GM10248 (cell line): ENCODE measurements around the gene GLI2.

Source experiments
- CTCF ChIA-PET: fragments of 300-600 bp; sonication (Branson Sonifier 250); formaldehyde crosslinking; extraction: SDS; loops from one replicate; lab custom pipeline; 2021; ENCODE audit warnings: antibody characterized with exemption; lab: Yijun Ruan, JAX
- POLR2A ChIA-PET: fragments of 350-650 bp; sonication (Branson Sonifier 250); formaldehyde crosslinking; extraction: SDS; loops from one replicate; lab custom pipeline; 2020; ENCODE audit warnings: antibody characterized with exemption; lab: Yijun Ruan, JAX
- DNase-seq: peaks from one replicate; pipeline ENCODE4 v3.0.0; 2012; ENCODE audit errors: extremely low spot score
- TF ChIP-seq, protein P1 (sequence below): IDR thresholded peaks from 2 replicates; pipeline ENCODE4 v1.5.1; 2012; ENCODE audit warnings: mild to moderate bottlenecking, low read depth; ENCODE audit errors: extremely low read depth, missing control alignments, control extremely low read depth

GLI2 gene

DNA sequence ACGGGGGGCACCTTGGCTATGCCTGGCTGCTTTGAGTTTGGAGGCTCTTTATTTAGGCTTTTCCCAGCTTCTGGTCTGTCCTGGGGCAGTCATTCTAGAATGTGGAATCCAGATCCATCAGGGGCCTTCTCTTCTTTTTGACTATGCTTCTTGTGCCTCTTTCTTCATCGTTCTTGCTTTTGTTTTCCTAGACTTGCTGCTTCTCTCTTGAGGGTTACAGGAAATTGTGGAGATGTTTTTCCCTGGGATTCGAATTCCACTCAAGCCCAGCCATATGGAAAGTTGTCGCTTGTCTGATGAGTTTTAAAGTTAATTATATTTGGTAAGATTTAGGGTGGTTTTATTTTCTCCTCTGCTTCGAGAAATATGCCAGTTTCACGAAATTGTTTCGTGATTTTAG, 2.4 kb downstream of the GLI2 start:
- ChIA-PET CTCF (interaction anchor here (1.5 kb wide), 1 partner anchor 342 kb away, joined by 3 read pairs; no protein-coding TSS in a partner anchor), POLR2A (no interaction called here)
- no peak for DNase-seq
- TF ChIP-seq, protein P1, sequence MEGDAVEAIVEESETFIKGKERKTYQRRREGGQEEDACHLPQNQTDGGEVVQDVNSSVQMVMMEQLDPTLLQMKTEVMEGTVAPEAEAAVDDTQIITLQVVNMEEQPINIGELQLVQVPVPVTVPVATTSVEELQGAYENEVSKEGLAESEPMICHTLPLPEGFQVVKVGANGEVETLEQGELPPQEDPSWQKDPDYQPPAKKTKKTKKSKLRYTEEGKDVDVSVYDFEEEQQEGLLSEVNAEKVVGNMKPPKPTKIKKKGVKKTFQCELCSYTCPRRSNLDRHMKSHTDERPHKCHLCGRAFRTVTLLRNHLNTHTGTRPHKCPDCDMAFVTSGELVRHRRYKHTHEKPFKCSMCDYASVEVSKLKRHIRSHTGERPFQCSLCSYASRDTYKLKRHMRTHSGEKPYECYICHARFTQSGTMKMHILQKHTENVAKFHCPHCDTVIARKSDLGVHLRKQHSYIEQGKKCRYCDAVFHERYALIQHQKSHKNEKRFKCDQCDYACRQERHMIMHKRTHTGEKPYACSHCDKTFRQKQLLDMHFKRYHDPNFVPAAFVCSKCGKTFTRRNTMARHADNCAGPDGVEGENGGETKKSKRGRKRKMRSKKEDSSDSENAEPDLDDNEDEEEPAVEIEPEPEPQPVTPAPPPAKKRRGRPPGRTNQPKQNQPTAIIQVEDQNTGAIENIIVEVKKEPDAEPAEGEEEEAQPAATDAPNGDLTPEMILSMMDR, result no peak

DNA sequence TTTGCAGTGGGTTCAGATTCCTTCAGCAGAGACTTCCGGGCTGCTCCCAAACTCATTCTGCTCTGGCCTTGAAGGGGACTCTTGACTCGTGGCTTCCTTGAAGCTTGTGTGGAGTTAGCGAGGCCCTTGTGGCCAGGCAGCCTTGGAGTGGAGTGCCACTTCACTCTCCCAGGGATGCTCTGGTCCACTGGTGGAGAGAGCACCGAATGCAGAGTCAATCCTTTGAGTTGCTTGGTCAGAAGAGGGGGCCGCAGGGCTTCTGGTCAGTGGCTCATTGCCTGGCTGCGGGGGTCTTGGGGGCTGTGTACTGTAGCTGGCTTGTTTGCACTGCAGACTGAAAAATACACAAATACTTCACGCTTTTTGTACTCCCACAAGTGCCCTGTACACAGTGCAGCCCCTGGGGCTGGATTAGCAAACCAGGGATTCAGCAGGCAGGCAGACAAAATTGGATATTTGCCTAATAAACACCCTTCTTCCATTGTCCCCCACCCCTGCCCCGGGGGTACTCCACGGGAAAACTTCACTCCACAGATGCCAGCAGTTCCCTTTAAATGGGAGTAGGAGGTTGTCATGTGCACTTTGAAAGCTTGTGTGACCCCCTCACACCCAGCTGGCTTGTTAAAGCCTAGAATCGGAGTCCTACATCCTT, 3.2 kb downstream of the GLI2 start:
- TF ChIP-seq, protein P1, result no peak
- CTCF ChIA-PET, result no interaction called here
- POLR2A ChIA-PET, result no interaction called here
- no peak for DNase-seq

DNA sequence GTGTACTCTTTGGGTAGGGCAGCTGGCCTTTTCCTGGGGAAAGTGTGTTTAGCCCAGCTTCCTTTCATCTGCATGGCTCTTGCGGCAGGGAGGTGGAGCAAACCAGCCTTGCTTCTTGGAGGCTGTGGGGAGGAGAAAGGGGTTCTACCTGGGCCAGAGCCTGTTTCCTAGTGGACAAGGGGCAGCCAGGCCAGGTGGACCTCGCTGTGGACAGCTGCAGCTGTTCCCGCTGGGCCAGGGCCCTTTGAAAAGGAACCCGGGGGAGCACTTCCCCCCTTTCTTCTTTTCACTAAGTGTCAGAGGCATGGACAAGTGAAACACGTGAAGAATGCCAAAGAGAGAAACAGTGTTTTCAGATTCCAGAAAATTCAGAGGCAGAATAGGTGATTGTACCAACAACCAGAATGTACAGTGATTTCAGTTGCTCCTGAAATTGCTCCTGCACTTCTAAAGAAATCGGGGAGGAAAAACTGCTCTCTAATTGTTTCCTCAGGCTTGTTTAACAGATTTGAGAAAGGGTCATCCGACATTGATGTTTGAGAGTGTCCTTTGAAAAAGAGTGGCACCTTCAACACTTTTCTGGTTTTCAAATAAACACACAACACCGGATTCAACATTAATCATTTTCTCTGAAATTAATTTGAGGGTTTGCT, 3.9 kb downstream of the GLI2 start:
- ChIA-PET CTCF (no interaction called here), POLR2A (no interaction called here)
- TF ChIP-seq, protein P1, result no peak
- DNase-seq, result no peak

DNA sequence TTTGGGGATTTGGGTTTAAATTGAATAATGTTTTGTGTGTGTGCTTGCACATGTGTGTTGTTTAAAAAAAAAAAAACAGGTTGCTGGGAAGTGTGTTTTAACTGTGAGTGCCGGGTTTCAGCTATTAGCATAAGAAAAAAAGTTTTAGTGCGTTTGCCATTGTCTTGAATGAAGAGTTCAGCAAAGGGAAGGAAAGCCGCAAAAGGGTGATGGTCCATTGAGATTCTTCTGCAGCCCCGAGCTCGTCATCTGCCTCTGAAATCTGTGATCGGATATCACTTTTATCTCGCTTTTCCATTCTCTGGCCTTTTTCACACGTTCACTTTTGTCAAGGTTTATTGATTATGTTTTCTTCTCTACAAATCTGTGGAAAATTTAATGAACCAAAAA, 4.7 kb downstream of the GLI2 start:
- ChIA-PET CTCF (no interaction called here), POLR2A (no interaction called here)
- no peak for DNase-seq
- TF ChIP-seq, protein P1, result no peak

DNA sequence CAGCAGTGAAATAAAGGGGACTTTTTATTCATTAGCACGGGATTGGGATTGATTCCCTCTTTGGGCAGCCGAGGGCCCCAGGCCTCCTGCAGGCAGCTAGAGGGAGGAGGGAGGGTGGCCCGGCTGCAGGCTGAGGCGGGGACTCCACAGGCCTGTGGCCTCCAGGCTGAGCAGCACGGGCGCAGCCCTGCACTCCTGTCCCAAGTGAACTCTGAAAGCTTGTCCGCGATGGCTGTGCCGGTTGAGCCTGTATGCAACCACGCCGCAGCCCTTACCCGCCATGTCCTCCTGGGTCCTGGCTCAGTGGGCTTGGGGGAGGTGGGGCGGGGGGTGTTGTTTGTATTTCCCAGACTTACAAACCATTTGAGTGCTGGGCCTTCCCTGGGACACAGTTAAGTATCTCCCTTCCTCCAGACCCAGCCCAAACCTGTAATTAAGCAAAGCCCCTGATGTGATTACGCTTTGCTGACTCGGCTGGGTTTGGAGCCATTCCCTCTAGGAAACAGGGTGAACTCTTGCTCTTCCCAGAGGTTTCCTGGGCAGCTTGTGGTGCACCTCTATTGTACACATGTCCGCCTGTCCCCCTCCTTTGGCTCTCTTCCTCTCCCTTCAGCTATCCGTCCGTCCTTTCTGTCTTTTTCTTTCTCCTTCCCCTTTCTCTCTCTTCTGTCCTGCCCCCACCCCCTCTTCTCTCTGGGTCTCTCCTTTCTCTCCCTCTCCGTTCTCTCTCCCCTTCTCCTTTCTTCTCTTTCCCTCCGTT, 5.3 kb downstream of the GLI2 start:
- POLR2A ChIA-PET, result no interaction called here
- TF ChIP-seq, protein P1, result no peak
- CTCF ChIA-PET, result no interaction called here
- no peak for DNase-seq

DNA sequence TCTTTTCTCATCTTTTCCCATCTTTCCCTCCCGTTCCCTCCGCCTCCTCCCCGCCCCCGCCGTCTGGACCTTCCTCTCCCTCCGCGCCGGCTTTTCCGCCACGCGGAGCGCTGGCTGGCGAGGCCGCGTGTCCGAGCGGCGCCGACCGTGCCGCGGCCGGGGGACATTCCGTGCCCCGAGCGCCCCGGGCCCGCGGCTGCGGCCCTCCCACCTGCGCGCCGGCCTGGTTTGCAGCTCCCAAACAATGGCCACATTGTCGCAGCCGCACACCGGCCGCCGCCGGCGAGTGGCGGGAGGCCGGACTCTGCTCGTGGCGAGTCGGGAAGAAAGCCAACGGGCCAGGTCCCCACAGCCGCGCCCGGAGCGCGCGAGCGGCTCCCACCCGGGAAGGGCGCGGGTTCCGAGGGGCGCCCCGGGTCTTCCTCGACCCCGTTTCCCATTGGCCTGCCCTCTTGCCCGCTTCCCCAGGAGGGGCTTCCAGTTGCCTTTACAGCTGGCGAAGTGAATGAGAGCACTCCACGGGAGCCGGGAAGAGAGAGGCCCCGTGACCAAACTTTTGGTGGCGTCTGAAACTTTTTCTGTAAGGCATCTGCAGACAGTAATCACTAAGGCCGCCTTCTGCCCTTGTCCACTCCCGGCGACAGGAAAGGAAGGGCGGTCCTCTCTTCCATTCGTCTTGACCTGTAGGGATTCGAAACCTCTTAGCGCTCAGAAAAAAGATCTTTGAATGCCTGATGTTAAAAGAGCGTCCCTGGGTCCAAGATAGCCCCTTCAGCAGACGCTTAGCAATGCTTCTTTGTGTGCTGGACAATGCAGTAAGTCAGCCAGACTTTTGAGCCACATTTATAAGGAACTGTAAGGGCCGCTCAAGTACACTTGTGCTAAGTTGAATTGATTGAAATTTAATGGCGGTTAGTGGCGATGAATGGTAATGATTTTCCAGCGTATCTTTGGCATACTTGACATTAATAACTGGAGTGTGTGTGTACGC, 6.2 kb downstream of the GLI2 start:
- ChIA-PET CTCF (no interaction called here), POLR2A (no interaction called here)
- DNase-seq, result no peak
- TF ChIP-seq, protein P1, result no peak
